PFSK-1 (cell line): Measurements from ENCODE around the gene MOB1B.

Experiments
- FOXP2 ChIP-seq: optimal IDR thresholded peaks from 2 replicates; pipeline ENCODE3; 2011; ENCODE audit warnings: borderline replicate concordance, control low read depth, inconsistent platforms; ENCODE audit not compliant: insufficient read depth; ENCODE audit errors: extremely low read length, extremely low read depth
- POLR2AphosphoS5 ChIP-seq: IDR thresholded peaks from 2 replicates; pipeline ENCODE4 v1.6.1; 2012; ENCODE audit warnings: low read depth, mild to moderate bottlenecking, control low read depth, low read length, moderate library complexity
- REST ChIP-seq, 2 experiments: IDR thresholded peaks; 2 replicates each; pipeline versions ENCODE4 v1.6.1 to v1.8.0; 2011 to 2012; ENCODE audit warnings: low read depth in 2 of 2, low read length in 2 of 2, control low read depth in 1 of 2, inconsistent platforms in 1 of 2, mild to moderate bottlenecking in 1 of 2, moderate library complexity in 1 of 2; ENCODE audit not compliant: insufficient read depth in 1 of 2
- SIN3A ChIP-seq: IDR thresholded peaks from 2 replicates; pipeline ENCODE4 v1.6.1; 2012; ENCODE audit warnings: mild to moderate bottlenecking, low read length, moderate library complexity, borderline replicate concordance; ENCODE audit not compliant: insufficient read depth
- TAF1 ChIP-seq: IDR thresholded peaks from 2 replicates; pipeline ENCODE4 v1.6.1; 2012; ENCODE audit warnings: low read length, control low read depth, borderline replicate concordance; ENCODE audit not compliant: insufficient read depth

The MOB1B gene

GRCh38 chr4:70969076-70969475 lies 66.9 kb downstream of the MOB1B start:
- TF ChIP-seq SIN3A, result no peak
- no peak for TF ChIP-seq POLR2AphosphoS5
- no peak for TF ChIP-seq REST (IDR thresholded peaks at IDR 0.05; ENCODE audit: insufficient read depth in 1 of 2, low read depth in 2 of 2, low read length in 2 of 2)
- no peak for TF ChIP-seq FOXP2
- TF ChIP-seq TAF1, result no peak

- TF ChIP-seq TAF1, result no peak
- TF ChIP-seq POLR2AphosphoS5, result no peak
- no peak for TF ChIP-seq SIN3A
- TF ChIP-seq FOXP2, result no peak
- no peak for TF ChIP-seq REST (IDR thresholded peaks at IDR 0.05; ENCODE audit: insufficient read depth in 1 of 2, low read depth in 2 of 2, low read length in 2 of 2)
Measured at GRCh38 chr4:70976252-70976651, 74.1 kb downstream of the MOB1B start.

- TF ChIP-seq REST (IDR thresholded peaks at IDR 0.05; ENCODE audit: insufficient read depth in 1 of 2, low read depth in 2 of 2, low read length in 2 of 2) (no peak), TAF1 (no peak), FOXP2 (no peak), SIN3A (no peak), POLR2AphosphoS5 (no peak)
Measured at GRCh38 chr4:70979445-70980008, 77.4 kb downstream of the MOB1B start.

- TF ChIP-seq REST (IDR thresholded peaks at IDR 0.05; ENCODE audit: insufficient read depth in 1 of 2, low read depth in 2 of 2, low read length in 2 of 2) (no peak), FOXP2 (no peak), SIN3A (no peak), POLR2AphosphoS5 (no peak), TAF1 (no peak)
Measured at GRCh38 chr4:70980196-70980595, 78.0 kb downstream of the MOB1B start.

- TF ChIP-seq POLR2AphosphoS5, result no peak
- TF ChIP-seq TAF1, result no peak
- no peak for TF ChIP-seq REST (IDR thresholded peaks at IDR 0.05; ENCODE audit: insufficient read depth in 1 of 2, low read depth in 2 of 2, low read length in 2 of 2)
- TF ChIP-seq FOXP2, result no peak
- no peak for TF ChIP-seq SIN3A
Measured at GRCh38 chr4:70984106-70984505, 81.9 kb downstream of the MOB1B start.
